CD4-positive, alpha-beta T cell treated with Interleukin-4 for 1 hour (primary cell): ENCODE measurements around the gene GPX4.

Experiments
- DNase-seq, 2 donors: peaks; one replicate each; pipeline ENCODE4 v3.0.0-alpha.2; 2020 to 2022

The GPX4 gene

DNA sequence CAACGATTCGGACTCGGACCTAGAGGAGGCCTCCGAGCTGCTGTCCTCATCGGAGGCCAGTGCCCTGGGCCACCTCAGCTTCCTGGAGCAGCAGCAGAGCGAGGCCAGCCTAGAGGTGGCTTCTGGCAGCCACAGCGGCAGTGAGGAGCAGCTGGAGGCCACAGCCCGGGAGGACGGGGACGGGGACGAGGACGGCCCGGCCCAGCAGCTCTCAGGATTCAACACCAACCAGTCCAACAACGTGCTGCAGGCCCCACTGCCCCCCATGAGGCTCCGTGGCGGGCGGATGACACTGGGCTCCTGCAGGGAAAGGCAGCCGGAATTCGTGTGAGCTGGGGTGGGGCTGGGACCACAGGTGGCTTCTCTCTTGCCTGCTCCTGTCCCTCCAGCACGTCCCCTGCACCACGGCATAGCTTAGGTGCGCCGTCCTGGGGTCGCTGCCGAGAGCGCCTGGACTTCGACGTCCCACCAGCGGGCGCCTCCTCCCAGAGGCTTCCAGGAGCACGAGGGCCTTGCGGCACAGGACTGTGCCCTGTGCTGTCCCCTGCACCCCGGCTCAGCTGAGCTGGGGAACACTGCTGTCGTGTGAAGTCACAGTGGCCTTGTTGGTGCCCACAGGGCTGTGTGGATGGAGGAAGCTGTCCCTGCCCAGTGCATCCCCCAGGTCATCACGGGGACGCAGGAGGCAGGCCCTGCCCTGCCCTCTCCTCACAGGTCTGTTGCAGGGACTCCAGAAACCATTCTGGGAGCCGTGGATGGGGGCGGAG is 17.9 kb upstream of the GPX4 start:
- DNase-seq = no peak

DNA sequence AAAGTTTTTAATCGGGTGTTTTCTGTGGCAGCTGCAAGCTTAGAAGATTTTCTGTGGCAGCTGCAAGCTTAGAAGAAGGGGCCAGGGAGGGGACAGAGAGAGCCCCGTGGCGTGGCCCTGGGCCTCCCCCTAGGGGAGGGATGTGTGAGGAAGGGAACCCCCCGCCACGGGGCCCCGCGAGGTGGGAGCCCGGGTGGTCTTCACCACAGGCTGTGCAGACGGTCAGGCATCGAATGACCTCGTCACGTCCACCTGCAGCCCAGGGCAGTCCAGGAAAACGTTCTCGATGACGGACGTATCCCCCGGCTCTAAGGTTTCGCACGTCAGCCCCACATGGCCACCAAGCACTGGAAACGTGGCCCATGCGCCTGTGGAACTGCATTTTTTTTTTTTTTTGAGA is 17.2 kb upstream of the GPX4 start:
- DNase-seq = no peak

DNA sequence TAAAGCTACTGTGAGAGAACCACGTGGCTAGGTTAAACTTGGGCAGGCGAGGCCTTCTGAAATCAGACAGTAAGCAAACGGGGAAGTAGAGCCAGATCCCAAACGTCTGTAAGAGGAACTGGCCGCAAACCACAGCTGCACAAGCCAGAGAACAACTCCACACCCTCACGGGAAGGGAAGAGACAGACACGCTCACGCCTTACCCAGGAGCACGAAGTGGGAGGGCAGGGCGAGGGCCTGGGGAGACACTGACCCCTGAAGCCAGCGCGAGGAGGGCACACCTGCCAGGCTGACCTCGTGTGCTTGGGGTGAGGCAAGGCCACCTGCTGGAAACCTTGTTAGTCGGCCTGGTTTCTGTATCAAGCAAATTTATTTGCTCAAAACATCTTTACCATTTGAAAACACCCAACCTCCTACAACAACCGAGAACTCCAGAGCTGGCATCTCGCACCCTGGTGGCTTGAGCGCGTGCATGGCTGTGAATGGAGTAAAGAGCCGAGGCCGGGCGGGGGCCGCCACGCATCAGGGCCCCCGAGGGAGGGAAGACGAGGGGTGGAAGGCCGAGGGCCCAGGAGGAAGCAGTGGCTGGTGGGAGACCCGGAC is 15.9 kb upstream of the GPX4 start:
- peak; percentile 61 to 78 for DNase-seq

DNA sequence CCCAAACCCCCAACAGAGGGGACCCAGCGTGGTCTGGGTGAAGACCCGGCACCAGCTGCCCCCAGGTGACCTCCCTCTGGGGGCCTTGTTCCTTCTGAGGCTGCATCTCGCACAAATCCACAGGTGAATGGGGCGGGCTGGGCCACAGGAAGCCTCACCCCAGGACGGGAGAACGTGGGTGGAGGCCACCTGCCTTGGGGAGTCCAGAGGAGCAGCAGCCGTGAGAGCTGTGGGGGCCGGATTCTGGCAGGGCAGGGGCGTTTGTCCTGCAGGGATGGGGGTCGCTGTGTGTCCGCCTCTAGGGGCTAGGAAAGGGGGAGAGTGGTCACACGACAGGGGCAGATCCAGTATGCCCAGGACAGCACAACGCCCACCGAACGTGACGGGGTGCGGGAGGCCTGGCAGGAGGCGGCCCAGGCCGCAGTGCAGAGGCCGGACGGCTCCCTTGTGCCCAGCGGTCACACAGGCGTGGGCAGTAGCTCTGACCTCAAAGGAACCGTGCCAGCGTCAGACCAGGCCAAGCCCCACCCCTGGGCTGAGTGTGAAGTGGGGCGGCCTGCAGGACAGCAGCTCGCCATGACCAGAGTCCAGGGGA is 15.3 kb upstream of the GPX4 start:
- no peak for DNase-seq

DNA sequence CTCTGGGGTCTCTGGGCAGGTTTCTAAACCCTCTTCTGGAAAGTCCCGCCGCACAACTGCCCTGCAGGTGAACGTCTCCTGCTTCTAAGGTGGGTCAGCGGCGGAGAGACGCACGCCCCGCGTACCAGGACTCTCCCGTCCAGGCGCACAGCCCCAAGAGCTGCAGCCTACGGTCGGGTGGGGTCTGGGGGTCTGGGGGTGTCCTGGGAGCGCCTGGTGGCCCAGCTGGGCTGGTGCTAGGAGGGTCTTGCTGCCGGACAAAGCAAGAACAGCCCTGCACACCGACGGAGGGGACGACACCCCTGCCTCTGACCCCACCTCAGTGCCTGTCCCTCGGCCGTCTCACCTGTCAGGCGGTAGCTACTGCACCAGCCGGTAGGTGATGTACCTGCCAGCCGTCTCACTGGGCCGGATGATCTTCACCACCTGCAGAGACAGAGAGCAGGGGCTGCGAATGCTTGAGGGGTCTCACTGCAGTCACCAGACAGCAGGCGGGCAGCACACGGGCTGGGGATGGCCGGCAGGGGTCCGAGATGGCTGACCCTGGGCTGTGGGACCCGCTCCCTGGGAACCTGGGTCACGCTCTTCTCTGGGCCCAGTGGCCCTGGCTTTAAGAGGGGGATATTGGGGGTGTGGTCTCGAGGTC is 14.5 kb upstream of the GPX4 start:
- DNase-seq = no peak

DNA sequence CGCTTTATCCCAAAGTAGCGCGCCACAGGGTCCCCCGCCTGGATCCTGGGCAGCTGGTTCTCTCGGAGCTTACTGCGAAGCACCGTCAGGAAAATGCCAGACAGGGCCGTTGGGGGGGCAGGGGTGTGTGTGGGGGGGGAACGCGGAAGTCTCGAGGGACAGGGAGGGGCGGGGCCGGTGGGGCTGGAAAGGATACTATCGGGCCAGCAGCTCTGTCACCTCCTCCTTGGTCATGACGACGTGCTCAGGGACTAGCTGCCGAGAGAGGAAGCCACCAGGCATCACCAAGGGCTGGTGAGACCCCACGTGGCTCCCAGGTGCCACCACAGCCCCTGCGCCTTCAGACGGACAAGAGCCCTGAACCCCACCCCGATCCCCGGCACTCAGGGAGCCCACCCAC is 13.9 kb upstream of the GPX4 start:
- DNase-seq = peak; percentile 68 to 72

DNA sequence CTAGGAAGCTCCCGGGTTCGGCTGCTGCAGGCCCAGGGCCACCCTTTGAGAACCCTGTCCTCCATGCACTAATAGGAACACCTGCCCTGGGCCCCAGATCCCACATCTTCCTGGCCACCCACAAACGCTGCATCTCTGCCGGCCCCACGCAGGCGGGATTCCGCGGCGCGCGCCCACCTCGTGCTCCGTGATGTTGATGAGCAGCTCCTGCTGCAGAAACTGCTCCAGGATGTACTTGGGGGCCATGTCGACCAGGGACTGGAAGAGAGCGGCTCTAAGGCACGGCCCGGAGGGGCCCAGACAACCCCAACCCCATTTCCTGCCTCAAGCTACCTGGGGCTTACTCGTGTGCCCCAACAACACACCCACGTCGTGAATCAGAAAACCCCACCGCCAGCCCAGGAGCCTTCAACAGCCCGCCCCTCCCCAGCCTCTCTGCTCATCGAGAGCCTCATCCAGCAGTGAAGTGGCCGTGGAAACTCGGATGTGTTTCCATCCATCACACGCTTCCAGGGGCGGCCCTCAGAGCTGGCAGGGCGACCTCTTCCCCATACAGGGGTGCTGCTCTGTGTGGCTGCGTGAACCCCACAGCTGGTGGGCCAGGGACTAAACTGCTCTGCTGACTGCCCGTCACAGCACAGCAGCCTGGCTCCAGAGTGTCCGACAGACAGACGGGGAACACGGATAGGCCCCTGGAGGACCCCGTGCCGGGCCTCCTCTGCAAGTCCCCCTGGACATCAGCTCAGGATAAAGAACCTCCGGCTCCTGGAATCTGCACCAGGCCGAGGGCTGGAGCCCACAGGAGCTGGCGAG is 12.9 kb upstream of the GPX4 start:
- no peak for DNase-seq

DNA sequence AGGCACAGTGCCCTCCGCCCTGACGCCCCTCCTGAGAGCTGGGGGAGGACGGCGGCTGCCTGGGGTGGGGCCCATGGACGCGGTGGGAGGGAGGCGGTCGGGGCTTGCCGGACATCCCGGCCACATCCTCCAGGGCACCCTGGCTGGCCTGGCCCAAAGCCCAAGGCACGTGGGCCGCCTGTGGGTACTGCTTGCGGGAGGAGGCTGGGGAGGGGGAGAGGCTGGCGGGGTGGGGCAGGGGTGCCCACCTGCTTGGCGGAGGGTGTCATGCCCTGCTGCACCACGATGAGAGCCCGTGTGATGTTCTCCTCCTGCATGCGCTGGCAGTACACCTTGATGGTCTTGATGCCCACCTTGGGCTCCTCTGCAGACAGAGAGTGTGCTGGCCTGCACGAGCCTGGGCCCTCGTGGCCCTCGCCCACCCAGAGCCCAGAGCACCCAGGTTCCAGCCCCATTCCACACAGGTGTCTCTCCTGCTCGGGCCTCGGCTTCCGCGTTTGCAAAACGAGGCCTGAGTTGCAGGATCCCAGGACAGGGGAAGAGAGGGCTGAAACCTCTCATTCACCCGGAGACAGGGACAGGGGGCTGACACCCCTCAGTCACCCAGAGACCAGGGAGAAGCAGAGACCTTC is 12.1 kb upstream of the GPX4 start:
- DNase-seq = no peak

DNA sequence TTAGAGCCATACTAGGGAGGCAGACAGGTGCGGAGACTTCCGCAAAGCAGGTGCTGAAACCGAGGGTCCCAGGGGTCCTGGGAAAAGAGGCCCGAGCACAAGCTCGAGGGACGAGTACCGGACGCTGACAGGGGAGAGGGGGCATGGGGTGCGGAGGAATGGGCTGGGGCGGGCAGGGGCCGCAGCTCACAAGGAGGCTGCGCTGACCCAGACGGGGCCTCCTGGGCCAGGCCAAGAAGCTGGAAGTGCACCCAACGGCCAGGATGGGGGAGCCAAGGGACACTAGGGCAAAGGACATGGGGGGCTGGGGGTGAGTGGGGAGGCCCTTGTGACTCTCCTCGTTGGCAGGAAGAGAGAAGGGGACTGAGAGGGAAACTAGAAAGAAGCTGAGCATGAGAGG is 10.5 kb upstream of the GPX4 start:
- DNase-seq = no peak

DNA sequence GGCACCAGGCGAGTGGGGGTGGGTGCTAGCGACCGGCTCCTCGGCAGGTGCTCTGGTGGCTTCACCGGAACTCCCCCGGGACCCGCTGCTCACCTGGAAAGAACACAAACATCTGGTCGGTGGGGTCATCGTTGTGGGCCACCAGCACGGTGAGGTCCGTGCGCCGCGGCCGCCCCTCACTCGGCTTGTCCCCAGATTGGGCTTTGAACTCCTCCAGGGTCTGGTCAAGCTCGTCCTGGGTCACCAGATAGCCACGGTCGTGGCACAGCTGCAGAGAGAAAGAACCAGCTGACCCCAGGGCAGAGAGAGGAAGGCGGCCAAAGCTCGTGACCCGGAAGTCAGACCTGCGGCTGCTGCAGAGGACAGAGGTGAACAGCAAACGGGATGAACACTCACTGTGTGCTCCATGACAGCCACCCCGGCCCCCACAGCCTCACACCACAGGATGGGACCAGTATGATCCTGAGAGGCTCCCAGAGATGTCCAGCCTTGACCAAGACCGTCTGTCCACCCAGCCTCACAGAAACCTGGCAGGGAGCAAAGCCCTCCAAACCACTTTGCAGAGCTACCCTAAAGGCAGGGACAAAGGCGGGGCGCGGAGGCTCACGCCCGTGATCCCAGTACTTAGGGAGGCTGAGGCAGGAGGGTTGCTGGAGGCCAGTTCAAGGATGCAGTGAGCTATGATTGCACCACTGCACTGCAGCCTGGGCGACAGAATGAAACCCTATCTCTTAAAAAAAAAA is 9.8 kb upstream of the GPX4 start:
- no peak for DNase-seq

DNA sequence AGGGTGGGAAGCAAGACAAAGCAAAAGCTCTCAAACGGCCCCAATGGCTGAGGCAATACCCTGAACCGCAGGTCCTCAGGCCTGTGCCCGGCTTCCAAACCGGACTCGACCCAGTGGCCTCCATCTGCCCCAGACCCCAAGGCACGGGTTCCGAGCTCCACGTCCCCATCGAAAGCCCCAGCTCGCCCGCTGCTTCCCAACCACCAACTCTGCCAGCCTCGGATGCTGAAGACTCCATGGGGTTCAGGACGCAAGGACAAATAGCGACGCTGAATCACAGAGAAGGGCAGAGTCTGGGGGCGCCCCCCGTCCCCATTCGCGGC is 9.2 kb upstream of the GPX4 start:
- DNase-seq = no peak

DNA sequence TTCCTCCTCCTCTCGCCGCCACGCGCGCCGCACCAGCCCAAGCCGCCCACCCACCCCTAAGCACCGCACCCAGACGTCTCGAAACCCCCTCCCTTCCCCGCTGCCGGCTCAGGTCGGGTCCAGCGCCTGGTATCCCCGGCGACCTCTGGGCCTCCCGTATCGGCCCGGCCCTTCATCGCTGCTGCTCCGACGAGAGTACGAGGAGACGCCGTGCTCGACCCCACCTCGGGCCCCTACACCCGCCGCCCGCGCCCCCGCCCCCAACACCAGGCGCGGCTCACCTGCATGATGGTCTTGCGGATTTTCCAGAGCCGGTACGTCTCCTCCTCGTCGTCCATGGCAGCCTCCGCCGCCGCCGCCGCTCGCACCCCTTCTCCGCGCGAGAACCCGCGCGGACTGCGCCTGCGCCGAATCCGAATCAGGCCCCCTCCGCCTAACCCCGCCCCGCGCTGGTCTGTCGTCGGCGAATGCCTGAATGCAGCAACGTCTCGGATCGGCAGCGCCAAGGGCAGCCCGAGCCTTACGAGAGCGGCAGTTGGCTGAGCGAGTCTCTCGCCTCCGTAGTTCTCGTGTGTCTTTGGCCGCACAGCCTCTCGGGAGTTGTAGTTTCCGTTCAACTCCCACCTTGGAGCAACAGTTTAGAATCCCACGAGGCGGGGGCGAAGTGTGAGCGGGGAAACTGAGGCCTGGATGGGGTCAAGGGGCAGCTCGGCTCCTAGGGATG is 8.7 kb upstream of the GPX4 start, which contains the start of gene POLR2E:
POLR2E (minus strand) TSS at position 398 of the 724 bp plus-strand sequence; CDS start at position 338, 60 bp downstream.
- DNase-seq = peak; percentile 98

DNA sequence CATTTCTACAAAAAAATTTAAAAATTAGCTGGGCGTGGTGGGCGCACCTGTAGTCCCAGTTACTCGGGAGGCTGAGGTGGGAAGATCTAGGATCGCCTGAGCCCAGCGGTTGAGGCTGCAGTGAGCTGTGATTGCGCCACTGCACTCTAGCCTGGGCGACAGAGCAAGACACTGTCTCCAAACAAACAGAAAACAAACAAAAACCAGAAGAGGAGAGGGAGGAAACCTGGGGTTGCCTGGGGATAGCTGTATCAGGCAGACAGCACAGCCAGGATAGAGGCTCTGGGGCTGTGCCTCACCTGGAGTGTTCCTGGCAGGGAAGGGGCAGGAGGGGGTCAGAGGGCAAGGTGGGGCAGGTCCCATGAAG is 6.0 kb upstream of the GPX4 start:
- no peak for DNase-seq

DNA sequence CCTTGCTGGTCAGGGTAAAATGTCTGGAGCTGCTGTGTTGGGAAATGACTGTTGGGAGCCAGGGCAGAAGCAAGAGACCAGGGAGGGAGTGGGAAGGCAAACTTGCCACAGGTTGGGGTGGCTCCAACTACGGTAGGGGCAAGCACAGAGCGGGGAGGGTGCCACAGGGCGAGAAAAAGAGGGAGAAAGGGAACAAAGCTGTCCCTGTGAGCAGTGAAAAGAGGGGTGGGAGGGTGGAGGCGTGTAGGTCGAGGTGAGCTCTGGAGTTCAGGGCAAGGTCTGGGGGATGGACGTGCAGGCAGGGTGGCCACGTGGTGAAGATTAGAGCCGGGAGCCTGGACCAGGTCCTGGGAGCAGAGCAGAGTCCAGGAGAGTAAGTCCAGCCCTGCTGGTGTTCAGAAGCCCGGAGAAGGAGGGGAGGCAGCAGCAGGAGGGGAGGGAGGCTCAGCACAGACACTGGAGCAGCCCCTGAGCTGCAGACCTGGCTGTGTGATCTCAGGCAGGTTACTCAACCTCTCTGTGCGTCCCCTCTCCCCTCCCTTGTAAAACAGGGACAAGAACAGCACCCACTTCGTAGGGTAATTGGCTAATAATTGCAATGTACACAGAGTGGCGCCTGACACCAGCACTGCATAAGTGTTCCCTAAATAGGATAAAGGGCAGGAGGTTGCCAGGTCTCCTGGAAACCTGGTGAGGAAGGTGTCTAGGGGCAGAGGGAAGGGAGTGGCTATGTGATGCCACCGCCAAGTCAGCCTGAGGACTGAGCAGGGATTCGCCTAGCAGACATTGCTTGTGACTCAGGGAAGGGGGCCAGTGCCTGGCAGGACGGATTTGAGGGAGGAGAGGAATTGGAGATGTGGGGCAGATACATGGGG is 5.4 kb upstream of the GPX4 start:
- DNase-seq = no peak

DNA sequence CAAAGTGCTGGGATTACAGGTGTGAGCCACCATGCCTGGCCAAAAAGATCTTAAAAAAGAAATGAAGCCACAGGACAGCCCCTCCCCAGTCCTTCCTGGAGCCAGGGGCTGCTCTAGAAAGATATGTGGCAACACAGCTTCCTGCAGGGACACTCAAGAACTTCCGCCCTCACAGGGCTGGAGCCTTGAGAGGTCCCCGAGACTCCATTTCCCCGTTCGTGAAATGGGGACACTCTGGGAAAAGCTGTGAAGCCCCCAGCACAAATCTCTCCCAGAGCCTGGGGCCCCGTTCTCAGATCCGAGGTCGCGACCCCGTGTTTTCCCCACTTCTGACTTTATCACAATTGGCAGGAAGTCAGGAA is 2.5 kb upstream of the GPX4 start:
- DNase-seq = no peak

DNA sequence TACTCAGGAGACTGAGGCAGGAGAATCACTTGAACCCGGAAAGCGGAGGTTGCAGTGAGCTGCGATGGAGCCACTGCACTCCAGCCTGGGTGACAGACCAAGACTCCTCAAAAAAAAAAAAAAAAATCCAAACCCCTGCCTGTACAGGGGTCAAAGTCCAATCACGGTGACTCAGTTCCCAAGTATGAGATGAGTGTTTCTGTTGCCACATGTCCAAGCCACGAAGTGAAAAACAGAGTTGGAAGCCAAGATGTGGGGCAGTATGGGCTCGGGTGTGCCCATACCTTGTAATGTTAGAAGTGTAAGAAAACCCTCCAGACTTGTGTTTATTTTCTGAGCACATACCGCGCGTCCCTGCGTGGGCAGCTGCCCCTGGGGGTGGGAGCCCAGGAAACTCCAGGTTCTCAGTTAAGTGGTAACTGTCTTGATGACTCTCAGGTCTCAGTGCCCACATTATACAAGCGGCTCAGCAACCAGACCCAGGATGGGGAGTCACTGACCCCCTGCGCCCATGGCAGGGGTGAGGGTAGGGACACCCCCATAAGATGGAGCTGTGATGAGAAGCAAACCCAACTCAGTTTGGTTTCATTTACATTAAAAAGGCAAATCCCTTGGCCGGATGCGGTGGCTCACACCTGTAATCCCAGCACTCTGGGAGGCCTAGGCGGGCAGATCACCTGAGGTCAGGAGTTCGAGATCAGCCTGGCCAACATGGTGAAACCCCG is 1.2 kb upstream of the GPX4 start:
- peak; percentile 47 to 52 for DNase-seq

DNA sequence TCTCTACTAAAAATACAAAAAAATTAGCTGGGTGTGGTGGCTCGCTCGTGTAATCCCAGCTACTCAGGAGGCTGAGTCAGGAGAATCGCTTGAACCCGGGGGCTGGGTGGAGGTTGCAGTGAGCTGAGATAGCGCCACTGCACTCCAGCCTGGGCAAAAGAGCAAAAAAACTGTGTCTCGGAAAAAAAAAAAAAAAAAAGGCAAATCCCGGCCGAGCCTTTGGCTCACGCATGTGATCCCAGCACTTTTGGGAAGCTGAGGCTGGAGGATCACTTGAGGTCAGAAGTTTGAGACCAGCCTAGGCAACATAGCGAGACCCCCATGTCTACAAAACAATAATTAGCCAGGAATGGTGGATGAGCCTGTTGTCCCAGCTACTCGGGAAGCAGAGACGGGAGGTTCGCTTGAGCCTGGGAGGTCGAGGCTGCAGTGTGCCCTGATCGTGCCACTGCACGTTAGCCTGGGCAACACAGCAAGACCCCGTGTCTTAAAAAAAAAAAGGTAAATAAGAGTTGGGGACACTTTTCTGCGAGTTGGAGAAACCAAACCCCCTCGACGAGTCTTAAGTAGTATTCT is 574 bp upstream of the GPX4 start:
- no peak for DNase-seq

DNA sequence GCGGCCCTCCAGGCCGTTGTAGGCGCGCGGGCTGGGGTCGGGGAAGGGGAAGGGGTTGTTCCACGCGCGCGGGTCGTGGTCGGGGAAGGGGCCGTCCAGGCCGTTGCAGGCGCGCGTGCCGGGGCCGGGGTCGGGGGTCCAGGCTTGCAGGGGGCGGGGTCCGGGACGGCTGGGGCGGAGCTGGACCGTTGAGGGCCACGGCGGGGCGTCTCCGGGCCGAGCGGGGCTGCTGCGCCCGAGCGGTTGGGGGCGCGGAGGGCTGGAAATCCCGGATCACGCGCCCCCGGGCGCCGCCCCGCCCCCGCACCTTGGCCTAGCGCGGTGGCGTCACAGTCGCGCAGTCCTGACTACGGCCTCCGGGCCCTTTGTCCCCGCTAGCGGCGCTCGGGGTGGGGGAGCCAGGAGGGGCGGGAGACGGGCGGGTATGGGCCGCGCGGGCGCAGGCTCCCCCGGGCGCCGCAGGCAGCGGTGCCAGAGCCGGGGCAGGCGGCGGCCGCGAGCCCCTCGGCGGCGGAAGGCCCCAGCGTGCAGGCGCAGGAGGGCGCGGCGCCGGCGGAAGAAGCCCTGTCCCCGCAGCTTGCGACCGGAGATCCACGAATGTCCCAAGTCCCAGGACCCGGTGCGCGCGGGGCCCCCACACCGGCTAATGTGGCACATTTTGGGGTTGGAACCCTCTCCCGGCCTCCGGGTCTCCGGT is 665 bp downstream of the GPX4 start:
- DNase-seq = peak; percentile 76 to 78
